CD4-positive, alpha-beta T cell (primary cell): ENCODE results near the gene CNTN4. TPM values are rescaled to one million over a fixed set of nuclear protein-coding genes. Genes with fewer than 3 reads are reported as not detected.

ENCODE experiments used
- ATAC-seq: fragments of 200-7000 bp; cut with Tn5 transposase; one replicate; pipeline ENCODE4 v1.10.0; 2022; ENCODE audit warnings: mild to moderate bottlenecking; ENCODE audit not compliant: poor library complexity
- CTCF ChIA-PET: fragments of 350-600 bp; sonication (Branson Sonifier 250); formaldehyde crosslinking; loops from one replicate; lab custom pipeline; 2021; ENCODE audit warnings: antibody characterized with exemption, inconsistent platforms; lab: Charles Lee
- POLR2A ChIA-PET: fragments of 350-600 bp; sonication (Branson Sonifier 250); formaldehyde crosslinking; loops from one replicate; lab custom pipeline; 2021; ENCODE audit warnings: antibody characterized with exemption, inconsistent platforms; lab: Charles Lee
- DNase-seq, 14 experiments: peaks; one replicate each; pipeline ENCODE4 v3.0.0-alpha.2; 2013 to 2020; ENCODE audit warnings: mixed read lengths in 2 of 14
- H3K27ac ChIP-seq, 2 donors: one replicate each; pipeline versions ENCODE4 v1.5.1 to v1.7.0; 2013; ENCODE audit warnings: low read length in 2 of 2, low read depth in 1 of 2, mild to moderate bottlenecking in 1 of 2
- H3K27me3 ChIP-seq, 2 experiments: 1 replicate in 1 of 2; 2 replicates in 1 of 2; pipeline versions ENCODE4 v1.6.1 to v1.7.0; 2013; ENCODE audit warnings: low read length in 2 of 2, control low read depth in 1 of 2, mild to moderate bottlenecking in 1 of 2, moderate library complexity in 1 of 2; ENCODE audit not compliant: insufficient read depth in 2 of 2, control insufficient read depth in 1 of 2
- H3K36me3 ChIP-seq: one replicate; pipeline ENCODE4 v1.6.1; 2013; ENCODE audit warnings: low read length, control low read depth; ENCODE audit not compliant: insufficient read depth
- H3K4me1 ChIP-seq: one replicate; pipeline ENCODE4 v1.6.1; 2013; ENCODE audit warnings: low read length, control low read depth; ENCODE audit not compliant: insufficient read depth
- H3K4me3 ChIP-seq: one replicate; pipeline ENCODE4 v1.5.1; 2013; ENCODE audit warnings: mild to moderate bottlenecking, low read length, moderate library complexity
- H3K9me3 ChIP-seq, 2 experiments: 1 replicate in 1 of 2; 2 replicates in 1 of 2; pipeline versions ENCODE4 v1.6.1 to v1.7.0; 2013; ENCODE audit warnings: low read length in 2 of 2, mild to moderate bottlenecking in 2 of 2, control low read depth in 1 of 2, moderate library complexity in 1 of 2; ENCODE audit not compliant: control insufficient read depth in 1 of 2, insufficient read depth in 1 of 2
- H3K27ac Mint-ChIP-seq: one replicate; pipeline ENCODE4 v1.8.0; 2020; ENCODE audit warnings: mixed read lengths
- H3K27me3 Mint-ChIP-seq: one replicate; pipeline ENCODE4 v1.8.0; 2021; ENCODE audit warnings: mixed read lengths
- H3K36me3 Mint-ChIP-seq: one replicate; pipeline ENCODE4 v1.8.0; 2021; ENCODE audit warnings: low read depth, mixed read lengths
- H3K4me1 Mint-ChIP-seq: one replicate; pipeline ENCODE4 v1.8.0; 2021; ENCODE audit warnings: low read depth, mixed read lengths
- H3K4me3 Mint-ChIP-seq: one replicate; pipeline ENCODE4 v1.8.0; 2020; ENCODE audit warnings: mild to moderate bottlenecking, mixed read lengths
- H3K9me3 Mint-ChIP-seq: one replicate; pipeline ENCODE4 v1.8.0; 2020; ENCODE audit warnings: mixed read lengths
- intact Hi-C, 2 experiments: fragments of 100-400 bp; cut with DNase I in 1 of 2; cut with micrococcal nuclease in 1 of 2; formaldehyde crosslinking; loops; one replicate each; pipeline versions ENCODE4 v1.15.1 to v1.9.0; 2023 to 2025; cut with DNase I, micrococcal nuclease
- total RNA-seq, 174 experiments: library from RNA in 2 of 174; stranded (reverse) in 2 of 174; gene quantifications; one replicate each; pipeline ENCODE4 v1.2.3 and lab custom pipeline; 2021 to 2026
- TF ChIP-seq, protein P1 (sequence below): fragments of 200-600 bp; IDR thresholded peaks from one replicate; pipeline ENCODE4 v1.8.0; 2022; ENCODE audit warnings: antibody characterized with exemption, mild to moderate bottlenecking

The CNTN4 gene
- total RNA-seq, 2 experiments from 2014 or later, result not detected

- TF ChIP-seq, protein P1, sequence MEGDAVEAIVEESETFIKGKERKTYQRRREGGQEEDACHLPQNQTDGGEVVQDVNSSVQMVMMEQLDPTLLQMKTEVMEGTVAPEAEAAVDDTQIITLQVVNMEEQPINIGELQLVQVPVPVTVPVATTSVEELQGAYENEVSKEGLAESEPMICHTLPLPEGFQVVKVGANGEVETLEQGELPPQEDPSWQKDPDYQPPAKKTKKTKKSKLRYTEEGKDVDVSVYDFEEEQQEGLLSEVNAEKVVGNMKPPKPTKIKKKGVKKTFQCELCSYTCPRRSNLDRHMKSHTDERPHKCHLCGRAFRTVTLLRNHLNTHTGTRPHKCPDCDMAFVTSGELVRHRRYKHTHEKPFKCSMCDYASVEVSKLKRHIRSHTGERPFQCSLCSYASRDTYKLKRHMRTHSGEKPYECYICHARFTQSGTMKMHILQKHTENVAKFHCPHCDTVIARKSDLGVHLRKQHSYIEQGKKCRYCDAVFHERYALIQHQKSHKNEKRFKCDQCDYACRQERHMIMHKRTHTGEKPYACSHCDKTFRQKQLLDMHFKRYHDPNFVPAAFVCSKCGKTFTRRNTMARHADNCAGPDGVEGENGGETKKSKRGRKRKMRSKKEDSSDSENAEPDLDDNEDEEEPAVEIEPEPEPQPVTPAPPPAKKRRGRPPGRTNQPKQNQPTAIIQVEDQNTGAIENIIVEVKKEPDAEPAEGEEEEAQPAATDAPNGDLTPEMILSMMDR, result no peak
- H3K27me3 ChIP-seq, result no peaks in the 10 kb centered on the region
- Mint-ChIP-seq H3K36me3 (no peaks in the 10 kb centered on the region), H3K4me1 (no peaks in the 10 kb centered on the region), H3K4me3 (no peak overlapping the region), H3K9me3 (no peaks in the 10 kb centered on the region), H3K27me3 (no peaks in the 10 kb centered on the region), H3K27ac (no peak overlapping the region)
- CTCF ChIA-PET, result no interaction called here
- H3K4me1 ChIP-seq, result no peaks in the 10 kb centered on the region
- H3K4me3 ChIP-seq, result no peak overlapping the region
- intact Hi-C loops, result no loop called here
- POLR2A ChIA-PET, result no interaction called here
- ATAC-seq, result no peak
- no peak for DNase-seq
- H3K27ac ChIP-seq, result no peak overlapping the region
- no peaks in the 10 kb centered on the region for H3K36me3 ChIP-seq
- no peaks in the 10 kb centered on the region for H3K9me3 ChIP-seq
These were observed 276.7 kb downstream of the CNTN4 start for GRCh38 chr3:2375376-2375775.

DNA sequence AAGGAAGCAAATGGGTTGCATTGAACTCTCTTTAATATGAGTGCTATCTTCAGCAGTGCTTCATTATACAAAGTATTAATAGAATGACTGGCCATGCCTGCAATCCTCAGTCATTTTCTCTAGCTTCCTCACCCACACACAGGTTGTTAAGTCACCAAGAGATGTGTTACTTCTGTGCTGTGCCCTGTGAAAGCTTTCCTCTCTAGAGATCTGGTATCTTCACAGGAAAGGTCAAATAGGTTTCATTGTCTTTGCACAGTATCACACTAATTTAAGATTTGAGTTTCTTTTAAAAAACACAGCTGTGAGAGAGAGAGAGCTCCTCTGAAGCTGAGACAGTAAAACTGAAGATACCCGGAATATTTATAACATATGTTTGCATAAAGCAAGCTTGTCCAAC, 278.6 kb downstream of the CNTN4 start:
- Histone ChIP-seq H3K4me1 (no peaks in the 10 kb centered on the region), H3K9me3 (no peaks in the 10 kb centered on the region), H3K27ac (no peak overlapping the region), H3K36me3 (no peaks in the 10 kb centered on the region), H3K27me3 (no peaks in the 10 kb centered on the region), H3K4me3 (no peak overlapping the region)
- CTCF ChIA-PET, result no interaction called here
- DNase-seq, result no peak
- no peak for ATAC-seq
- POLR2A ChIA-PET, result no interaction called here
- H3K9me3 Mint-ChIP-seq, result no peaks in the 10 kb centered on the region
- H3K4me3 Mint-ChIP-seq, result no peak overlapping the region
- TF ChIP-seq, protein P1, result no peak
- H3K27me3 Mint-ChIP-seq, result no peaks in the 10 kb centered on the region
- H3K4me1 Mint-ChIP-seq, result no peaks in the 10 kb centered on the region
- H3K27ac Mint-ChIP-seq, result no peak overlapping the region
- intact Hi-C loops, result no loop called here
- H3K36me3 Mint-ChIP-seq, result no peaks in the 10 kb centered on the region

DNA sequence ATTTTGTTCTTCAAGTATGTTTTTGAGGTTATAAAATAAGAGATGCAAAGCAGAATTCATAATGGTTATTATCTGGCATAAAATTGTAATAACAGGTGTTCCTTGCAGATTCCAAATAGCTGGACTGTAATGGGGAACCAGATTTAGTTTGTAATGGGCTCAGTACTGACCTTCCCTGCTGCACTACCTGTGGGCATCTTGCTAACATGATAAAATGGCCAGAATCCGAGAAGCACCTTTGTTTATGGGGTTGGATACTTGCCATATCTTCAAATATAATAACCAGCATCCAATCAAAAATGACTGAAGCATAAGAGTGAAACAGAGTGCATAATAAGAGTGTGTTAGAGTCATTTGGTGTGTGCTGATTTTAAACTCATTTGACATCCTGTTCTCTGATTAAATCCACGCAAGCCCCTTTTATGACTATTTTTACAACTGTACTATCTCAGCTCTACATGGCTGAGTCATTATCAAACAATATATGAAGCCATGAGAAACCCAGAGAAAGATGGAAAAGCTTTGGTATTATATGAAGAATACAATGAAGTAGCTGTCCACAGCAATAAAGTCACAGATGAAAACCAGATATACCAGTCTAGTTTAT, 292.4 kb downstream of the CNTN4 start:
- Histone ChIP-seq H3K9me3 (no peaks in the 10 kb centered on the region), H3K27me3 (no peaks in the 10 kb centered on the region), H3K4me3 (no peak overlapping the region), H3K27ac (no peak overlapping the region), H3K4me1 (no peaks in the 10 kb centered on the region), H3K36me3 (no peaks in the 10 kb centered on the region)
- ChIA-PET CTCF (no interaction called here), POLR2A (no interaction called here)
- ATAC-seq (no peak), DNase-seq (no peak)
- H3K27ac Mint-ChIP-seq, result no peak overlapping the region
- no peaks in the 10 kb centered on the region for H3K27me3 Mint-ChIP-seq
- H3K9me3 Mint-ChIP-seq, result no peaks in the 10 kb centered on the region
- H3K4me3 Mint-ChIP-seq, result no peak overlapping the region
- H3K4me1 Mint-ChIP-seq, result no peaks in the 10 kb centered on the region
- H3K36me3 Mint-ChIP-seq, result no peaks in the 10 kb centered on the region
- intact Hi-C loops, result no loop called here
- TF ChIP-seq, protein P1, result no peak
